Stimulated activated CD4-positive, alpha-beta T cell treated with anti-CD3 and anti-CD28 coated beads, Interleukin-4, amount 100 ng/mL, for 48 hours (primary cell): ENCODE data around the gene CGN.

Experiments used
- DNase-seq, 2 donors: peaks; one replicate each; pipeline ENCODE4 v3.0.0-alpha.2; 2020; ENCODE audit warnings: low read depth in 2 of 2

CGN gene

GRCh38 chr1:151499930-151500329, 11.3 kb upstream of the CGN start:
- no peak for DNase-seq

- DNase-seq: no peak
Measured at GRCh38 chr1:151501474-151501873, 9.7 kb upstream of the CGN start.

GRCh38 chr1:151502035-151502700, 9.0 kb upstream of the CGN start:
- DNase-seq: no peak

GRCh38 chr1:151502859-151503780, 8.1 kb upstream of the CGN start:
- DNase-seq: no peak

GRCh38 chr1:151504252-151504651, 6.9 kb upstream of the CGN start:
- no peak for DNase-seq

GRCh38 chr1:151504759-151505158, 6.4 kb upstream of the CGN start:
- DNase-seq: no peak

- no peak for DNase-seq
Measured at GRCh38 chr1:151508833-151509232, 2.4 kb upstream of the CGN start.

- DNase-seq: no peak
Measured at GRCh38 chr1:151509350-151510019, 1.7 kb upstream of the CGN start.

GRCh38 chr1:151510020-151510405, 1.2 kb upstream of the CGN start:
- DNase-seq: no peak

GRCh38 chr1:151510614-151510956, 602 bp upstream of the CGN start:
- DNase-seq: no peak

- peak in 1 of 2 donors; percentile 6 for DNase-seq
Measured at GRCh38 chr1:151511636-151512215, 539 bp downstream of the CGN start.

GRCh38 chr1:151512326-151512725, 1.1 kb downstream of the CGN start:
- DNase-seq: no peak

GRCh38 chr1:151512801-151513625, 1.8 kb downstream of the CGN start:
- DNase-seq: no peak

- peak in 1 of 2 donors; percentile 19 for DNase-seq
Measured at GRCh38 chr1:151513626-151514121, 2.5 kb downstream of the CGN start.

GRCh38 chr1:151514366-151514765, 3.2 kb downstream of the CGN start:
- DNase-seq: no peak

- no peak for DNase-seq
Measured at GRCh38 chr1:151515265-151515664, 4.1 kb downstream of the CGN start.

GRCh38 chr1:151516031-151516511, 4.9 kb downstream of the CGN start:
- no peak for DNase-seq

GRCh38 chr1:151518431-151518830, 7.2 kb downstream of the CGN start:
- DNase-seq: no peak

GRCh38 chr1:151518936-151519335, 7.7 kb downstream of the CGN start:
- no peak for DNase-seq

GRCh38 chr1:151519667-151520066, 8.5 kb downstream of the CGN start:
- DNase-seq: no peak

GRCh38 chr1:151520359-151520758, 9.2 kb downstream of the CGN start:
- no peak for DNase-seq
